Tibial nerve (tissue), 4 donors: ENCODE results near the gene CLIP4. TPM values are rescaled to one million over a fixed set of nuclear protein-coding genes. Genes with fewer than 3 reads are reported as not detected.
A peak's percentile ranks its signal among the peaks of the same experiment; 100 is the strongest.

ENCODE experiments used
- DNase-seq, 2 donors: peaks; one replicate each; pipeline ENCODE4 v3.0.0-alpha.2; 2019; ENCODE audit warnings: low spot score in 2 of 2
- H3K27ac ChIP-seq, 4 donors: fragments of 200-600 bp; sonication (generic) in 3 of 4; one replicate each; pipeline ENCODE4 v1.5.1; 2017 to 2019; ENCODE audit warnings: mild to moderate bottlenecking in 1 of 4
- H3K27me3 ChIP-seq, 2 donors: fragments of 200-600 bp; sonication (generic) in 1 of 2; one replicate each; pipeline versions ENCODE4 v1.5.1 to v1.6.0; 2017 to 2019
- H3K36me3 ChIP-seq, 3 donors: fragments of 200-600 bp; sonication (generic); one replicate each; pipeline ENCODE4 v1.5.1; 2018 to 2019
- H3K4me1 ChIP-seq, 4 donors: fragments of 200-600 bp; sonication (generic) in 3 of 4; one replicate each; pipeline ENCODE4 v1.5.1; 2017 to 2019
- H3K4me3 ChIP-seq, 4 donors: fragments of 200-600 bp; sonication (generic) in 3 of 4; one replicate each; pipeline ENCODE4 v1.5.1; 2017 to 2019; ENCODE audit warnings: mild to moderate bottlenecking in 1 of 4, moderate library complexity in 1 of 4
- H3K9me3 ChIP-seq, 4 donors: fragments of 200-600 bp; sonication (generic) in 3 of 4; one replicate each; pipeline ENCODE4 v1.5.1; 2017 to 2019
- EP300 ChIP-seq, 2 donors: sonication (generic); formaldehyde crosslinking; IDR thresholded peaks; one replicate each; pipeline ENCODE4 v1.6.1; 2017; ENCODE audit warnings: antibody characterized with exemption in 2 of 2, mild to moderate bottlenecking in 1 of 2
- POLR2A ChIP-seq, 2 donors: fragments of 450-650 bp; IDR thresholded peaks; one replicate each; pipeline ENCODE4 v1.6.1; 2017; ENCODE audit warnings: antibody characterized with exemption in 2 of 2, mild to moderate bottlenecking in 2 of 2, moderate library complexity in 2 of 2
- WGBS, 2 donors: methylation state at CpG; one replicate each; pipeline ENCODE4 v1.1.5; 2018; 5-methylcytosine and 5-hydroxymethylcytosine counted together
- total RNA-seq, 4 donors: library from RNA; depleted of rRNA; stranded (reverse); fragments of >200 nt; gene quantifications; one replicate each; pipeline ENCODE4 v1.1.0, GENCODE V29; 2016
- TF ChIP-seq, protein P1 (sequence below), 5 experiments: fragments of 200-600 bp in 3 of 5; fragments of 450-650 bp in 2 of 5; sonication (generic) in 3 of 5; IDR thresholded peaks; one replicate each; pipeline ENCODE4 v1.5.1; 2016 to 2019; ENCODE audit warnings: antibody characterized with exemption in 5 of 5, mild to moderate bottlenecking in 3 of 5, moderate library complexity in 2 of 5

Gene CLIP4
- total RNA-seq, 4 donors from 2014 or later = 71.4 to 98.6 (median 91.2) TPM

DNA sequence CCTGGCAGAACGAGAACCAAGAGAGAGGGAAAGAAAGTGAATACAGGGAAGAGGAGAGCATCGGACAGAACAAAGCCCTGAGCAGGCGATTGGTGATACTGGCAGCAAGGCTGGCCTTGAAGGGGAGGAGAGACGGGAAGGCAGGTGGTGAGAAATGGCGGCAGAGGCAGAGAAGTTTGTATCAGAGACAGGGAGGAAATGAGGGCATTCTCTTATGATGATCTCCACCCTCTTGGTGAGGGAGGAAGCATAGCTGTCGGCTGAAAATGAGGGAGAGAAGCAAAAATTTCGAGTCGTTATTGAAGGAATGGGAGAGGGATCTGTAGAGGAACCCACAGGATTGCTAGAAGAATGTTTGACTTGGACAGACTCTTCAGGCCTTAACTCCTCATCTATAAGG, 80.6 kb downstream of the CLIP4 start:
- 80 to 81% methylated on average over 8 of the region's 8 CpGs for WGBS, 2 donors
- no peak for TF ChIP-seq EP300 (IDR thresholded peaks at IDR 0.05)
- TF ChIP-seq, protein P1, sequence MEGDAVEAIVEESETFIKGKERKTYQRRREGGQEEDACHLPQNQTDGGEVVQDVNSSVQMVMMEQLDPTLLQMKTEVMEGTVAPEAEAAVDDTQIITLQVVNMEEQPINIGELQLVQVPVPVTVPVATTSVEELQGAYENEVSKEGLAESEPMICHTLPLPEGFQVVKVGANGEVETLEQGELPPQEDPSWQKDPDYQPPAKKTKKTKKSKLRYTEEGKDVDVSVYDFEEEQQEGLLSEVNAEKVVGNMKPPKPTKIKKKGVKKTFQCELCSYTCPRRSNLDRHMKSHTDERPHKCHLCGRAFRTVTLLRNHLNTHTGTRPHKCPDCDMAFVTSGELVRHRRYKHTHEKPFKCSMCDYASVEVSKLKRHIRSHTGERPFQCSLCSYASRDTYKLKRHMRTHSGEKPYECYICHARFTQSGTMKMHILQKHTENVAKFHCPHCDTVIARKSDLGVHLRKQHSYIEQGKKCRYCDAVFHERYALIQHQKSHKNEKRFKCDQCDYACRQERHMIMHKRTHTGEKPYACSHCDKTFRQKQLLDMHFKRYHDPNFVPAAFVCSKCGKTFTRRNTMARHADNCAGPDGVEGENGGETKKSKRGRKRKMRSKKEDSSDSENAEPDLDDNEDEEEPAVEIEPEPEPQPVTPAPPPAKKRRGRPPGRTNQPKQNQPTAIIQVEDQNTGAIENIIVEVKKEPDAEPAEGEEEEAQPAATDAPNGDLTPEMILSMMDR (IDR thresholded peaks at IDR 0.05) = no peak
- peaks cover 0 to 8% (median 0%) of the 10 kb centered on the region in 3 donors for H3K36me3 ChIP-seq
- DNase-seq = no peak
- H3K4me3 ChIP-seq = no peak overlapping the region
- H3K27ac ChIP-seq = no peak overlapping the region
- no peaks in the 10 kb centered on the region for H3K9me3 ChIP-seq
- H3K27me3 ChIP-seq = no peaks in the 10 kb centered on the region
- H3K4me1 ChIP-seq = peaks cover 0 to 4% (median 0%) of the 10 kb centered on the region in 4 donors

DNA sequence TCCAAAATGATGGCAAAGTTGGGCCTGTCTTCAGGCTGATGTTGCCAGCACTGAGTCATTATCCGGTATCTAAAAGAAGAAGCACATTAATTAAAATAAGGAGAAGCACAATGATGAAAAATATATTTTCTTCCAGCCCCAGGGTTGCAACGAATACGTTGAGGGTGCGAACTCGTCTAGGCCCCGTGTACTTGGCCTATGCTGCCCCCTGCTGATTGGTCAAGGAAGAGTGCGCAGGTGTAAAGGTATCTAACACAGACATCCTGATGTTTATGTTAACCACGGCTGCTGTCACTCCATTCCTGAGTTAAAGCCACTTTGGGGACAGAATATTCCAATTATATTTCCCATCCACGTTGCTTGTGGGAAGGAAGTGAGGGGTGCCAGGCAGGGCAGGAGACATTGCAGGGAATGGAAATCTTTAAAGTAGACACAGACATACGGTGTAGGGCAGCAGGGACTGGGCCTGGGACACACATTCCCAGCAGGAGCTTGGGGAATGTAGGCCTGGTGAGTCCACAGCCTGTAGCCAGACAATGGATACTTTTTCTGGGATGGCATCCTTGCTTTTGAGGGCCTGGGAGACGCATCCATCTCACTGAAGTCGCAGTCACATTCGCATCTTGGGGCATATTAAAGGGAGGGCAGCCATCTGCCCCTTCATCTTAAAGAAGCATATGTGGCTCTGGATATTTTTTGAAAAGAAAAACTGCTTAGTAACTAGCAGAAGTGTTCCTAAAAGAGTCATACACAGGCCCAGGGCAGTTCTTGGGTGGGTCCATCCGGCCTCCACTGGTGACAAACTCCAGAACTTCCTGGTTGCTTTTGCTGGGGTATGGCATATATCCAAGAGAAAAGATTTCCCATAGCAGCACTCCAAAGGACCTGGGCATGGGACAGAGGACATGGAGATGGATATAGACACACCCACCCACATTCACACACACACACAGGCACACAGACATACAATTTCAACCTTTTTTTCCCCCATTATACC, 81.9 kb downstream of the CLIP4 start:
- 32 to 33% methylated on average over 14 of the region's 14 CpGs for WGBS, 2 donors
- Histone ChIP-seq H3K9me3 (no peaks in the 10 kb centered on the region), H3K27me3 (no peaks in the 10 kb centered on the region), H3K36me3 (peaks cover 0 to under 1% (median 0%) of the 10 kb centered on the region in 3 donors), H3K27ac (peak overlapping the region in 1 of 4 donors; percentile 29), H3K4me1 (peaks cover 0 to 4% (median 0%) of the 10 kb centered on the region in 4 donors), H3K4me3 (no peak overlapping the region)
- peak; percentile 53 to 80 for DNase-seq
- TF ChIP-seq, protein P1 (IDR thresholded peaks at IDR 0.05) = peak; percentile 72 to 85 (median 78)
- TF ChIP-seq POLR2A (IDR thresholded peaks at IDR 0.05) = no peak

- TF ChIP-seq EP300 (IDR thresholded peaks at IDR 0.05) (no peak), POLR2A (IDR thresholded peaks at IDR 0.05) (no peak)
- TF ChIP-seq, protein P1 (IDR thresholded peaks at IDR 0.05) = no peak
- Histone ChIP-seq H3K27me3 (no peaks in the 10 kb centered on the region), H3K9me3 (no peaks in the 10 kb centered on the region), H3K36me3 (peaks cover 0 to 9% (median 0%) of the 10 kb centered on the region in 3 donors), H3K4me1 (no peaks in the 10 kb centered on the region), H3K4me3 (no peak overlapping the region), H3K27ac (no peak overlapping the region)
- whole genome bisulfite sequencing, 2 donors = 29 to 50% methylated on average over 5 of the region's 5 CpGs
- DNase-seq = no peak
Observed at GRCh38 chr2:29201979-29202378, 86.8 kb downstream of the CLIP4 start.

DNA sequence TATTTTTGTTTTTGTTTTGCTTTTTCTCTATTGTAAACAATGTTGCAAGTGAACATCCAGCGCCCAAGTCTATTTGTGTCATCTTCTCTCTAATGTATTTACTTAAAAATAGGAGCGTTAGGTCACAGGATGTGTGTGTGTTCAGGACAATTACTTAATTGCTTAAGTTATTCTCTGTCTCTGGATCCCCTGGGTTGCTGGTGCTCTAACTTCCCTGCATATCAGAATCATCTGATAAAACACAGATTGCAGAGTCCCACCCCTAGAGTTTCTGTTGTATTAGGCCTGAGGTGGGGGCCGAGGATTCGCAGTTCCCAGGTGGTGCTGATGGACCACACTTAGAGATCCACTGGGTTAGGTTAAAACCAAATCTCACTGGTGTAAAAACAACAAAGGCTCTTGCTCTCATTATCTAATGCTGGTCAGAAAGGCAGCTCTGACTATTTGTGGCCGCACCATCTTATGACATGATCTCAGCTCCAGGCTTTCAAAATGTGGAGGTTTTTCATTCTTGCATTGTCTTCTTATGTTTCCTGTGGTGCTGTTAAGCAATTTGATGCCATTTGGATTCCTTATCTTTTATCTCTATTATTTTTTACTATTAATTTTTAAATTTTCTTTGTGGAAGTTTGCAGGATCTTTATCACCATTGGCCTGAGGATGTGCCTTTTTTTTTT, 87.7 kb downstream of the CLIP4 start:
- H3K36me3 ChIP-seq = peaks cover 0 to 14% (median 0%) of the 10 kb centered on the region in 3 donors
- no peak for DNase-seq
- H3K9me3 ChIP-seq = no peaks in the 10 kb centered on the region
- TF ChIP-seq, protein P1 (IDR thresholded peaks at IDR 0.05) = no peak
- no peak overlapping the region for H3K27ac ChIP-seq
- H3K27me3 ChIP-seq = no peaks in the 10 kb centered on the region
- H3K4me3 ChIP-seq = no peak overlapping the region
- no peaks in the 10 kb centered on the region for H3K4me1 ChIP-seq
- WGBS, 2 donors = 79 to 82% methylated on average over 5 of the region's 5 CpGs

DNA sequence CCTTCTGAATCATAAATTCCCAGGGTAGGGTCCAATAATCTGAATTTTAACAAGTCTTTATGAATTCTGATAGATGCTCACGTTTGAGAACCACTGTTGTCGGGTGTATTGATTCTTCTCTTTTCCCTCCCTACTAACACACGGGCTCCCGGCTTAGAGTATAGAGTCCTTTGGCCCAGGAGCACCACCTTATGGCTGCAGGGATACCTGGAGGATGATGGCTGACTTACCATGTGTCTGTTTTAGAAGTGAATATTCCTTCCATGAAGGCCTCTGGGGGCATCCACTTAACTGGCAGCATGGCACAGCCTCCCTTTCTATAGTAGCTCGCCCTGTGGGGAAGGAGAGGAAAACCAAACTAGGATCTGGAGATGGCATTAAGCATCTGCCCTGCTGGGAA, 91.7 kb downstream of the CLIP4 start:
- DNase-seq = no peak
- WGBS, 2 donors = 71 to 82% methylated on average over 5 of the region's 5 CpGs
- Histone ChIP-seq H3K36me3 (peaks cover 0 to 14% (median 0%) of the 10 kb centered on the region in 3 donors), H3K4me1 (no peaks in the 10 kb centered on the region), H3K9me3 (no peaks in the 10 kb centered on the region), H3K27me3 (no peaks in the 10 kb centered on the region), H3K27ac (no peak overlapping the region), H3K4me3 (no peak overlapping the region)
- TF ChIP-seq, protein P1 (IDR thresholded peaks at IDR 0.05) = no peak
- TF ChIP-seq POLR2A (IDR thresholded peaks at IDR 0.05) (no peak), EP300 (IDR thresholded peaks at IDR 0.05) (no peak)
